OCI-LY3 (cell line): Measurements from ENCODE around the gene HELZ.

ENCODE experiments used
- CTCF ChIP-seq: fragments of 200-600, 300-600 bp; sonication (generic); IDR thresholded peaks from 2 replicates; pipeline ENCODE4 v1.5.1; 2014; ENCODE audit warnings: antibody characterized with exemption, low read length, low read depth
- EZH2phosphoT487 ChIP-seq: fragments of 200-600 bp; shearing (Covaris generic); IDR thresholded peaks from 2 replicates; pipeline ENCODE4 v1.6.1; 2018; ENCODE audit warnings: antibody characterized with exemption, mixed run types, low read depth

- no peak for TF ChIP-seq CTCF
- TF ChIP-seq EZH2phosphoT487, result no peak
Observed at GRCh38 chr17:67115401-67115800, 129.6 kb downstream of the HELZ start.
